B cell (primary cell): ENCODE data around the gene RNGTT. TPM values are rescaled to one million over a fixed set of nuclear protein-coding genes. Genes with fewer than 3 reads are reported as not detected.

ENCODE experiments used
- ATAC-seq: fragments of 200-7000 bp; cut with Tn5 transposase; one replicate; pipeline ENCODE4 v1.10.0; 2021; ENCODE audit warnings: low read depth, mild to moderate bottlenecking, moderate number of reproducible peaks, moderate library complexity
- CTCF ChIA-PET: fragments of 350-600 bp; sonication (Branson Sonifier 250); formaldehyde crosslinking; loops from one replicate; lab custom pipeline; 2021; ENCODE audit warnings: antibody characterized with exemption, inconsistent platforms; lab: Charles Lee
- POLR2A ChIA-PET: fragments of 350-600 bp; sonication (Branson Sonifier 250); formaldehyde crosslinking; loops from one replicate; lab custom pipeline; 2021; ENCODE audit warnings: antibody characterized with exemption; lab: Charles Lee
- DNase-seq: peaks from one replicate; pipeline ENCODE4 v3.0.0; 2013
- H2AFZ ChIP-seq: 2 replicates; pipeline ENCODE4 v1.6.1; 2012; ENCODE audit warnings: mild to moderate bottlenecking, low read depth, low read length; ENCODE audit not compliant: insufficient read depth, poor library complexity, severe bottlenecking
- H3K27ac ChIP-seq, 2 donors: 1 replicate in 1 of 2; 2 replicates in 1 of 2; pipeline ENCODE4 v1.5.1; 2012 to 2013; ENCODE audit warnings: low read length in 2 of 2, mild to moderate bottlenecking in 2 of 2, moderate library complexity in 1 of 2
- H3K27me3 ChIP-seq, 4 experiments: fragments of 200-600 bp in 1 of 4; sonication (generic) in 1 of 4; replicated peaks in 1 of 4; 1 replicate in 2 of 4; 2 replicates in 2 of 4; pipeline versions ENCODE4 v1.6.1 to v1.7.0; 2013 to 2016; ENCODE audit warnings: low read length in 3 of 4, mild to moderate bottlenecking in 2 of 4, mixed read lengths in 1 of 4, moderate library complexity in 1 of 4; ENCODE audit not compliant: insufficient read depth in 4 of 4, control insufficient read depth in 3 of 4; ENCODE audit errors: control extremely low read depth in 1 of 4
- H3K36me3 ChIP-seq, 2 experiments: replicated peaks in 1 of 2; 1 replicate in 1 of 2; 2 replicates in 1 of 2; pipeline versions ENCODE4 v1.6.1 to v1.7.1; 2013; ENCODE audit warnings: low read length in 1 of 2; ENCODE audit not compliant: insufficient read depth in 2 of 2, control insufficient read depth in 1 of 2; ENCODE audit errors: control extremely low read depth in 1 of 2, extremely low read depth in 1 of 2
- H3K4me1 ChIP-seq, 2 donors: fragments of 200-600 bp in 1 of 2; sonication (generic) in 1 of 2; 1 replicate in 1 of 2; 2 replicates in 1 of 2; pipeline versions ENCODE4 v1.5.1 to v1.6.1; 2013 to 2017; ENCODE audit warnings: low read length in 2 of 2; ENCODE audit not compliant: control insufficient read depth in 2 of 2, insufficient read depth in 2 of 2
- H3K4me2 ChIP-seq: replicated peaks from 2 replicates; pipeline ENCODE3; 2012; ENCODE audit warnings: mild to moderate bottlenecking, low read depth, low read length; ENCODE audit not compliant: poor library complexity, severe bottlenecking
- H3K4me3 ChIP-seq, 5 experiments: fragments of 200-600 bp in 1 of 5; sonication (generic) in 1 of 5; 1 replicate in 3 of 5; 2 replicates in 2 of 5; pipeline versions ENCODE4 v1.5.1 to v1.7.0; 2011 to 2016; ENCODE audit warnings: low read length in 4 of 5, mild to moderate bottlenecking in 4 of 5, low read depth in 2 of 5, control low read depth in 1 of 5, moderate library complexity in 1 of 5; ENCODE audit not compliant: insufficient read depth in 1 of 5; ENCODE audit errors: control extremely low read depth in 1 of 5, extremely low read depth in 1 of 5
- H3K79me2 ChIP-seq: fragments of 200-600 bp; sonication (generic); one replicate; pipeline ENCODE4 v1.6.0; 2016; ENCODE audit warnings: low read length; ENCODE audit not compliant: control insufficient read depth, insufficient read depth
- H3K9ac ChIP-seq: fragments of 200-600 bp; sonication (generic); 2 replicates; pipeline ENCODE4 v1.6.1; 2017; ENCODE audit warnings: mild to moderate bottlenecking, low read length, moderate library complexity
- H3K9me3 ChIP-seq, 3 donors: one replicate each; pipeline versions ENCODE4 v1.6.1 to v1.7.1; 2013; ENCODE audit warnings: low read length in 2 of 3; ENCODE audit not compliant: control insufficient read depth in 2 of 3, insufficient read depth in 1 of 3; ENCODE audit errors: control extremely low read depth in 1 of 3
- H4K20me1 ChIP-seq: 2 replicates; pipeline ENCODE4 v1.6.0; 2012; ENCODE audit warnings: mild to moderate bottlenecking, low read length; ENCODE audit not compliant: insufficient read depth, control insufficient read depth, poor library complexity, severe bottlenecking
- H3K27ac Mint-ChIP-seq: one replicate; pipeline ENCODE4 v1.8.0; 2021; ENCODE audit warnings: mixed read lengths
- H3K27me3 Mint-ChIP-seq: one replicate; pipeline ENCODE4 v1.8.0; 2021; ENCODE audit warnings: mixed read lengths
- H3K4me1 Mint-ChIP-seq: one replicate; pipeline ENCODE4 v1.8.0; 2021; ENCODE audit warnings: mixed read lengths
- H3K4me3 Mint-ChIP-seq: one replicate; pipeline ENCODE4 v1.8.0; 2021; ENCODE audit warnings: mixed read lengths
- H3K9me3 Mint-ChIP-seq: one replicate; pipeline ENCODE4 v1.8.0; 2022; ENCODE audit warnings: mixed read lengths; ENCODE audit not compliant: insufficient read depth
- CTCF ChIP-seq: fragments of 200-600 bp; IDR thresholded peaks from one replicate; pipeline ENCODE4 v1.8.0; 2022; ENCODE audit warnings: antibody characterized with exemption, mild to moderate bottlenecking
- EZH2 ChIP-seq: IDR thresholded peaks from 2 replicates; pipeline ENCODE4 v1.6.1; 2012; ENCODE audit warnings: borderline replicate concordance, low read depth, mild to moderate bottlenecking, moderate library complexity, low read length; ENCODE audit not compliant: insufficient read depth, poor library complexity, severe bottlenecking
- WGBS: methylation state at CpG from one replicate; pipeline ENCODE4 v1.1.5; 2013; ENCODE audit warnings: missing lambda C conversion rate; ENCODE audit not compliant: insufficient coverage; 5-methylcytosine and 5-hydroxymethylcytosine counted together
- intact Hi-C: fragments of 100-400 bp; cut with micrococcal nuclease; formaldehyde crosslinking; loops from one replicate; pipeline ENCODE4 v1.10.0; 2022
- polyA plus RNA-seq: library from polyadenylated mRNA; depleted of rRNA; stranded (reverse); fragments of >200 nt; gene quantifications from 2 replicates; pipeline ENCODE4 v1.2.3, GENCODE V29; 2012
- total RNA-seq, 2 donors: library from RNA; stranded (reverse); fragments of 120-200 nt in 1 of 2; gene quantifications; 1 replicate in 1 of 2; 2 replicates in 1 of 2; pipeline versions ENCODE4 v1.2.3 to v1.2.4, GENCODE V29; 2013 to 2022

Gene RNGTT
- total and polyA plus RNA-seq, 2 donors (not counting 1 experiment from before 2014, with no cell fraction given): 10.8 to 29.1 TPM

- H3K27ac Mint-ChIP-seq: no peak overlapping the region
- peaks cover 1 to 20% (median 16%) of the 10 kb centered on the region in 3 donors for H3K9me3 ChIP-seq
- H2AFZ ChIP-seq: no peak overlapping the region
- H3K27me3 Mint-ChIP-seq: no peaks in the 10 kb centered on the region
- H3K27ac ChIP-seq: no peak overlapping the region
- POLR2A ChIA-PET: no interaction called here
- no peaks in the 10 kb centered on the region for H3K4me1 Mint-ChIP-seq
- WGBS: no CpG with 5 or more reads among the region's 2 CpGs
- H3K4me2 ChIP-seq: no peak overlapping the region
- H3K4me3 ChIP-seq: no peak overlapping the region
- H3K36me3 ChIP-seq: no peaks in the 10 kb centered on the region
- CTCF ChIA-PET: no interaction called here
- ATAC-seq (no peak), DNase-seq (no peak)
- TF ChIP-seq CTCF (no peak), EZH2 (no peak)
- H3K4me3 Mint-ChIP-seq: no peak overlapping the region
- H3K9ac ChIP-seq: no peak overlapping the region
- intact Hi-C loops: no loop called here
- no peaks in the 10 kb centered on the region for H3K4me1 ChIP-seq
- H3K9me3 Mint-ChIP-seq: peaks cover 10% of the 10 kb centered on the region
- H3K79me2 ChIP-seq: no peaks in the 10 kb centered on the region
- no peaks in the 10 kb centered on the region for H3K27me3 ChIP-seq
- no peaks in the 10 kb centered on the region for H4K20me1 ChIP-seq
Observed at GRCh38 chr6:88567696-88568095, 395.7 kb downstream of the RNGTT start.

- ChIA-PET CTCF (no interaction called here), POLR2A (no interaction called here)
- Mint-ChIP-seq H3K27ac (no peak overlapping the region), H3K27me3 (no peaks in the 10 kb centered on the region), H3K4me3 (no peak overlapping the region), H3K9me3 (peaks cover 10% of the 10 kb centered on the region), H3K4me1 (no peaks in the 10 kb centered on the region)
- intact Hi-C loops: no loop called here
- no peak overlapping the region for H3K9ac ChIP-seq
- DNase-seq (no peak), ATAC-seq (no peak)
- H2AFZ ChIP-seq: no peak overlapping the region
- no peak overlapping the region for H3K4me2 ChIP-seq
- 88% methylated on average over 5 of the region's 8 CpGs for WGBS
- no peaks in the 10 kb centered on the region for H3K36me3 ChIP-seq
- H3K79me2 ChIP-seq: no peaks in the 10 kb centered on the region
- no peak overlapping the region for H3K4me3 ChIP-seq
- H3K9me3 ChIP-seq: peaks cover 1 to 20% (median 16%) of the 10 kb centered on the region in 3 donors
- H3K27me3 ChIP-seq: no peaks in the 10 kb centered on the region
- no peaks in the 10 kb centered on the region for H4K20me1 ChIP-seq
- TF ChIP-seq EZH2: no peak
- no peak for TF ChIP-seq CTCF
- peaks cover under 1% of the 10 kb centered on the region in 2 donors for H3K4me1 ChIP-seq
- H3K27ac ChIP-seq: no peak overlapping the region
Observed at GRCh38 chr6:88566746-88567534, 396.5 kb downstream of the RNGTT start.
